K562 (cell line): ENCODE data around the gene KCNMB3. TPM values are rescaled to one million over a fixed set of nuclear protein-coding genes. Genes with fewer than 3 reads are reported as not detected.

Source experiments
- ATAC-seq: fragments of 200-7000 bp; cut with Tn5 transposase; 3 replicates; pipeline ENCODE4 v1.9.1; 2020; ENCODE audit warnings: moderate library complexity
- BruUV-seq: library from RNA; stranded (reverse); fragments of 400-500 nt; replicated peaks from 2 replicates; lab custom pipeline; 2021; lab: Mats Ljungman, UMichigan
- CTCF ChIA-PET: fragments of 300-600 bp; formaldehyde crosslinking; extraction: SDS; loops from one replicate; lab custom pipeline; 2021; ENCODE audit warnings: low intra/inter-chr PET ratio; lab: Yijun Ruan, JAX
- POLR2A ChIA-PET: fragments of 300-600, 350-650 bp; sonication (Branson Sonifier 250); formaldehyde crosslinking; extraction: SDS; loops from one replicate; lab custom pipeline; 2021; ENCODE audit warnings: antibody characterized with exemption, inconsistent platforms; lab: Yijun Ruan, JAX
- DNase-seq, 4 experiments: peaks; one replicate each; pipeline versions ENCODE4 v3.0.0 to v3.0.0-alpha.2; 2011 to 2018; ENCODE audit warnings: low spot score in 3 of 4, mixed read lengths in 3 of 4; ENCODE audit errors: extremely low read depth in 1 of 4
- FAIRE-seq: peaks from 2 replicates; lab custom pipeline; 2011; peaks lifted over from hg19 to GRCh38; lab: Jason Lieb, UNC
- H2AFZ ChIP-seq: 2 replicates; pipeline ENCODE4 v1.6.0; 2011; ENCODE audit warnings: low read depth, low read length, control low read depth, inconsistent platforms
- H3K27ac ChIP-seq: fragments of 200-600 bp; 3 replicates; pipeline ENCODE4 v1.8.0; 2011; ENCODE audit warnings: low read depth, mild to moderate bottlenecking, control low read depth, inconsistent platforms, low read length, moderate library complexity, mixed read lengths; ENCODE audit errors: extremely low read depth
- H3K27me3 ChIP-seq, 2 experiments: fragments of 300-600 bp in 1 of 2; 2 replicates in 1 of 2; 3 replicates in 1 of 2; pipeline versions ENCODE4 v1.6.0 to v1.8.0; 2011; ENCODE audit warnings: inconsistent platforms in 2 of 2, low read length in 2 of 2, mild to moderate bottlenecking in 1 of 2, mixed read lengths in 1 of 2, moderate library complexity in 1 of 2; ENCODE audit not compliant: control insufficient read depth in 2 of 2, insufficient read depth in 2 of 2
- H3K36me3 ChIP-seq: fragments of 300-600 bp; 3 replicates; pipeline ENCODE4 v1.8.0; 2011; ENCODE audit warnings: mild to moderate bottlenecking, low read length, inconsistent platforms; ENCODE audit not compliant: control insufficient read depth, insufficient read depth
- H3K4me1 ChIP-seq, 2 experiments: fragments of 200-600 bp in 1 of 2; replicated peaks in 1 of 2; 2 replicates in 1 of 2; 3 replicates in 1 of 2; pipeline versions ENCODE4 v1.5.1 to v1.8.0; 2011; ENCODE audit warnings: inconsistent platforms in 2 of 2, low read length in 2 of 2, mild to moderate bottlenecking in 1 of 2, mixed read lengths in 1 of 2, moderate library complexity in 1 of 2; ENCODE audit not compliant: control insufficient read depth in 2 of 2, insufficient read depth in 2 of 2
- H3K4me2 ChIP-seq: 2 replicates; pipeline ENCODE4 v1.6.1; 2011; ENCODE audit warnings: low read length, control low read depth, inconsistent platforms, mixed read lengths; ENCODE audit not compliant: insufficient read depth
- H3K4me3 ChIP-seq: fragments of 200-600 bp; sonication (generic), shearing (Covaris generic); 2 replicates; pipeline ENCODE4 v1.5.1; 2016; ENCODE audit warnings: control low read depth, inconsistent platforms
- H3K79me2 ChIP-seq: fragments of 200-600 bp; 3 replicates; pipeline ENCODE4 v1.8.0; 2011; ENCODE audit warnings: low read length, inconsistent platforms; ENCODE audit not compliant: control insufficient read depth, insufficient read depth
- H3K9ac ChIP-seq, 2 experiments: 2 replicates each; pipeline versions ENCODE4 v1.6.0 to v1.6.1; 2011; ENCODE audit warnings: low read depth in 2 of 2, low read length in 2 of 2, control low read depth in 1 of 2, inconsistent platforms in 1 of 2, mild to moderate bottlenecking in 1 of 2, mixed read lengths in 1 of 2; ENCODE audit not compliant: insufficient read depth in 1 of 2
- H3K9me1 ChIP-seq: one replicate; pipeline ENCODE4 v1.6.0; 2011; ENCODE audit warnings: inconsistent platforms, mild to moderate bottlenecking, low read length, moderate library complexity; ENCODE audit not compliant: control insufficient read depth, insufficient read depth
- H3K9me3 ChIP-seq: replicated peaks from 2 replicates; pipeline ENCODE4 v1.5.1; 2011; ENCODE audit warnings: low read depth, low read length, inconsistent platforms; ENCODE audit not compliant: control insufficient read depth, insufficient read depth
- H4K20me1 ChIP-seq: replicated peaks from 2 replicates; pipeline ENCODE4 v1.6.1; 2011; ENCODE audit warnings: low read length, inconsistent platforms, mixed read lengths; ENCODE audit not compliant: control insufficient read depth, insufficient read depth
- ATF7 ChIP-seq: fragments of 450-650 bp; IDR thresholded peaks from 2 replicates; pipeline ENCODE4 v1.7.1; 2014; ENCODE audit warnings: mild to moderate bottlenecking, moderate library complexity
- CXXC5 ChIP-seq: fragments of 250-450 bp; sonication (Bioruptor Pico); IDR thresholded peaks from 2 replicates; pipeline ENCODE4 v1.8.0; 2022; ENCODE audit warnings: inconsistent platforms, mild to moderate bottlenecking, moderate library complexity
- FOXA3 ChIP-seq, 2 experiments: fragments of 450-650 bp in 1 of 2; sonication (generic) in 1 of 2; formaldehyde crosslinking; IDR thresholded peaks in 1 of 2; conservative IDR thresholded peaks in 1 of 2; 2 replicates each; pipeline versions ENCODE4 v1.4.0 to v1.8.0; 2020 to 2022; ENCODE audit warnings: mild to moderate bottlenecking in 2 of 2, missing genetic modification reagents in 1 of 2
- SMARCE1 ChIP-seq: fragments of 450-650 bp; IDR thresholded peaks from 2 replicates; pipeline ENCODE4 v1.7.1; 2016; ENCODE audit warnings: mild to moderate bottlenecking
- SPI1 ChIP-seq: IDR thresholded peaks from 2 replicates; pipeline ENCODE4 v1.6.1; 2011; ENCODE audit warnings: low read depth, low read length, control low read depth, borderline replicate concordance
- SRSF9 ChIP-seq: fragments of 200-400 bp; formaldehyde crosslinking; IDR thresholded peaks from 2 replicates; pipeline ENCODE4 v1.6.1; 2017; ENCODE audit warnings: low read depth, low read length, borderline replicate concordance
- TFE3 ChIP-seq: fragments of 450-650 bp; formaldehyde crosslinking; IDR thresholded peaks from 2 replicates; pipeline ENCODE4 v1.4.0; 2020; ENCODE audit warnings: mild to moderate bottlenecking, mixed read lengths
- ZNF445 ChIP-seq: fragments of 250-450 bp; sonication (Bioruptor Pico); IDR thresholded peaks from 2 replicates; pipeline ENCODE4 v1.4.0; 2020; ENCODE audit warnings: low read depth, mild to moderate bottlenecking, moderate library complexity
- WGBS: fragments of 100-300 bp; shearing (Covaris generic); methylation state at CpG from one replicate; pipeline ENCODE4 v1.1.6; 2016; ENCODE audit warnings: low coverage, mixed read lengths; ENCODE audit not compliant: insufficient coverage; ENCODE audit errors: missing lambda C conversion rate; 5-methylcytosine and 5-hydroxymethylcytosine counted together
- in situ Hi-C: fragments of 300-500 bp; cut with MboI; formaldehyde crosslinking; loops from 4 replicates; pipeline ENCODE4 v1.15.0; 2018; ENCODE audit warnings: inconsistent platforms, mixed read lengths
- intact Hi-C: fragments of 100-400 bp; cut with micrococcal nuclease; formaldehyde crosslinking; loops from 2 replicates; pipeline ENCODE4 v1.14.2; 2022
- polyA plus RNA-seq, 8 experiments: library from polyadenylated mRNA; depleted of rRNA in 4 of 8; stranded (reverse) in 5 of 8; unstranded in 3 of 8; fragments of >200 nt; fragmentation: Nextera tagmentation in 2 of 8; fragmentation: Illumina TruSeq in 1 of 8; extraction: Ambion mirVana in 2 of 8; extraction: Trizol in 1 of 8; gene quantifications; 2 replicates each; pipeline versions ENCODE4 v1.2.1 to v1.2.3, GENCODE V29; 2011 to 2014; ENCODE audit warnings: inconsistent platforms in 1 of 8, missing spikeins in 1 of 8
- total RNA-seq, 7 experiments: library from RNA; depleted of rRNA in 6 of 7; stranded (reverse); fragments of >200 nt in 6 of 7; fragmentation: Illumina TruSeq in 2 of 7; extraction: Trizol in 2 of 7; gene quantifications; 2 replicates each; pipeline versions ENCODE4 v1.2.1 to v1.2.3, GENCODE V29; 2011 to 2021; ENCODE audit warnings: low replicate concordance in 1 of 7
- TF ChIP-seq, protein P1 (sequence below), 2 experiments: IDR thresholded peaks in 1 of 2; conservative IDR thresholded peaks in 1 of 2; 2 replicates each; pipeline ENCODE4 v1.6.1; 2016; ENCODE audit warnings: low read depth in 2 of 2, mild to moderate bottlenecking in 1 of 2, missing compliant biosample characterization in 1 of 2, missing genetic modification characterization in 1 of 2, moderate library complexity in 1 of 2

KCNMB3 gene
- total and polyA plus RNA-seq, 9 of the 15 experiments (the other 6 are each of a cell fraction or from before 2014, with no cell fraction given) = 7.0 to 21.1 (median 14.3) TPM

DNA sequence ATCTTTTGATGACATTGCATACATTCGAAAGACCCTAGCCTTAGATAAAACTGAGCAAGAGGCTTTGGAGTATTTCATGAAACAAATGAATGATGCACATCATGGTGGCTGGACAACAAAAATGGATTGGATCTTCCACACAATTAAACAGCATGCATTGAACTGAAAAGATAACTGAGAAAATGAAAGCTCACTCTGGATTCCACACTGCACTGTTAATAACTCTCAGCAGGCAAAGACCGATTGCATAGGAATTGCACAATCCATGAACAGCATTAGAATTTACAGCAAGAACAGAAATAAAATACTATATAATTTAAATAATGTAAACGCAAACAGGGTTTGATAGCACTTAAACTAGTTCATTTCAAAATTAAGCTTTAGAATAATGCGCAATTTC is 16.7 kb downstream of the KCNMB3 start (continued):
- TF ChIP-seq, protein P1, sequence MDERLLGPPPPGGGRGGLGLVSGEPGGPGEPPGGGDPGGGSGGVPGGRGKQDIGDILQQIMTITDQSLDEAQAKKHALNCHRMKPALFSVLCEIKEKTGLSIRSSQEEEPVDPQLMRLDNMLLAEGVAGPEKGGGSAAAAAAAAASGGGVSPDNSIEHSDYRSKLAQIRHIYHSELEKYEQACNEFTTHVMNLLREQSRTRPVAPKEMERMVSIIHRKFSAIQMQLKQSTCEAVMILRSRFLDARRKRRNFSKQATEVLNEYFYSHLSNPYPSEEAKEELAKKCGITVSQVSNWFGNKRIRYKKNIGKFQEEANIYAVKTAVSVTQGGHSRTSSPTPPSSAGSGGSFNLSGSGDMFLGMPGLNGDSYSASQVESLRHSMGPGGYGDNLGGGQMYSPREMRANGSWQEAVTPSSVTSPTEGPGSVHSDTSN (CRISPR knock-in tag; IDR thresholded peaks at IDR 0.05; ENCODE audit: low read depth) = no peak
- TF ChIP-seq, protein P1 (tag; conservative IDR thresholded peaks at IDR 0.05; ENCODE audit: low read depth) = 0 out of 2 replicates have a peak, but pooled peaks have one; percentile 1
- TF ChIP-seq CXXC5 (CRISPR knock-in tag) = peak; percentile 2; the same call in 1 of the 2 replicates

DNA sequence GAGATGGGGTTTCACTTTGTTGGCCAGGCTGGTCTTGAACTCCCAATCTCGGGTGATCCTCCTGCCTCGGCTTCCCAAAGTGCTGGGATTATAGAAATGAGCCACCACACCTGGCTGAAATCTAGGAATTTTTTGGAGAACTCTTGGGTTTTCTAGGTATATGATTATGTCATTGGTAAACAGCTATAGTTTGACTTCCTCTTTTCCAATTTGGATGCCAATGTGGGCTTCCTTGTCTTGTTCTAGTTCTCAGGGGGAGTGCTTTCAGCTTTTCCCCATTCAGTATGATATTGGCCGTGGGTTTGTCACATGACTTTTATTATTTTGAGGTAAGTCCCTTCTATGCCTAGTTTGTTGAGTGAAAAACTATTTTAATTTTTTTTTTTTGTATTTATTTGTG is 17.9 kb downstream of the KCNMB3 start:
- H3K9ac ChIP-seq = no peak overlapping the region
- H3K36me3 ChIP-seq = peaks cover 40% of the 10 kb centered on the region; the same call in 2 of the 3 replicates
- H4K20me1 ChIP-seq = no peaks in the 10 kb centered on the region
- ATAC-seq (no peak), DNase-seq (no peak), FAIRE-seq (no peak)
- H3K79me2 ChIP-seq = no peaks in the 10 kb centered on the region
- H3K9me3 ChIP-seq = no peaks in the 10 kb centered on the region
- no peak overlapping the region for H3K27ac ChIP-seq
- intact Hi-C loops = loop anchor here (5.0 kb wide), 1 partner anchor 161 kb away; the partner anchor contains the start of gene ZMAT3
- POLR2A ChIA-PET = interaction anchor here (1.3 to 1.5 kb wide), 2 partner anchors 12 to 330 kb away, joined by 3 read pairs; partner anchors contain the start of gene ACTL6A
- in situ Hi-C loops = no loop called here
- no peak overlapping the region for H3K4me3 ChIP-seq
- WGBS = 82% methylated on average over 3 of the region's 3 CpGs
- no peak overlapping the region for H3K4me2 ChIP-seq
- peaks cover 0 to 5% of the 10 kb centered on the region in 2 experiments; a peak in 1 of 5 replicates for H3K4me1 ChIP-seq
- no peaks in the 10 kb centered on the region for H3K27me3 ChIP-seq
- BruUV-seq = no TSS peak
- TF ChIP-seq ZNF445 (CRISPR knock-in tag) = no peak
- no peak for TF ChIP-seq SRSF9
- TF ChIP-seq FOXA3 (CRISPR knock-in tag; conservative IDR thresholded peaks at IDR 0.05 in 1 of 2, IDR thresholded peaks at IDR 0.05 in 1 of 2) = peak in 1 of 2 experiments; percentile 43; a peak in 1 of 4 replicates
- no peak for TF ChIP-seq SMARCE1
- TF ChIP-seq SPI1 = peak; percentile 91
- TF ChIP-seq ATF7 = peak; percentile 42; the same call in 1 of the 2 replicates
- peak; percentile 50 for TF ChIP-seq TFE3
- CTCF ChIA-PET = no interaction called here
- no peak overlapping the region for H2AFZ ChIP-seq
- H3K9me1 ChIP-seq = no peaks in the 10 kb centered on the region
